Neural progenitor cell (in vitro differentiated cells): ENCODE data around the gene EPB41L4A.
A peak's percentile ranks its signal among the peaks of the same experiment; 100 is the strongest.

ENCODE experiments used
- CTCF ChIP-seq: fragments of 200-600 bp; sonication (generic); IDR thresholded peaks from 2 replicates; pipeline ENCODE4 v1.5.1; 2017; ENCODE audit warnings: antibody characterized with exemption, mild to moderate bottlenecking
- EZH2 ChIP-seq: fragments of 200-600 bp; sonication (generic); IDR thresholded peaks from 2 replicates; pipeline ENCODE4 v1.6.1; 2017; ENCODE audit warnings: antibody characterized with exemption, mild to moderate bottlenecking, moderate library complexity

GRCh38 chr5:112160652-112161391 lies 258.3 kb downstream of the EPB41L4A start:
- TF ChIP-seq CTCF (peak; percentile 94), EZH2 (no peak)
